Kidney epithelial cell (primary cell): ENCODE data around the gene TNFAIP8L3. TPM values are rescaled to one million over a fixed set of nuclear protein-coding genes. Genes with fewer than 3 reads are reported as not detected.

Experiments
- DNase-seq: peaks from one replicate; pipeline ENCODE4 v3.0.0-alpha.2; 2010; ENCODE audit warnings: low read depth
- H3K27me3 ChIP-seq: 2 replicates; pipeline ENCODE4 v1.6.0; 2011; ENCODE audit warnings: low read length; ENCODE audit not compliant: control insufficient read depth, insufficient read depth
- H3K36me3 ChIP-seq: 2 replicates; pipeline ENCODE4 v1.5.1; 2011; ENCODE audit warnings: low read length; ENCODE audit not compliant: control insufficient read depth, insufficient read depth
- H3K4me3 ChIP-seq: 2 replicates; pipeline ENCODE4 v1.5.1; 2011; ENCODE audit warnings: low read depth, mild to moderate bottlenecking, control low read depth, low read length
- CTCF ChIP-seq: IDR thresholded peaks from 2 replicates; pipeline ENCODE4 v1.5.1; 2011; ENCODE audit warnings: mild to moderate bottlenecking, moderate library complexity, low read length, control low read depth, inconsistent platforms; ENCODE audit not compliant: insufficient read depth, poor library complexity, severe bottlenecking
- total RNA-seq: library from RNA; depleted of rRNA; stranded (reverse); fragments of >200 nt; gene quantifications from 2 replicates; pipeline ENCODE4 v1.2.3, GENCODE V29; 2015

TNFAIP8L3 gene
- total RNA-seq, 1 donor from 2014 or later: 0.92 TPM

- TF ChIP-seq CTCF: no peak
- Histone ChIP-seq H3K27me3 (no peaks in the 10 kb centered on the region), H3K36me3 (no peaks in the 10 kb centered on the region), H3K4me3 (no peak overlapping the region)
- DNase-seq: no peak
These were observed 15.5 kb upstream of the TNFAIP8L3 start for GRCh38 chr15:51110171-51110570.

GRCh38 chr15:51108933-51109550, 14.3 kb upstream of the TNFAIP8L3 start:
- Histone ChIP-seq H3K36me3 (no peaks in the 10 kb centered on the region), H3K4me3 (no peak overlapping the region), H3K27me3 (no peaks in the 10 kb centered on the region)
- no peak for TF ChIP-seq CTCF
- DNase-seq: peak; percentile 26

- Histone ChIP-seq H3K4me3 (no peak overlapping the region), H3K36me3 (no peaks in the 10 kb centered on the region), H3K27me3 (no peaks in the 10 kb centered on the region)
- no peak for TF ChIP-seq CTCF
- DNase-seq: no peak
These were observed 12.9 kb upstream of the TNFAIP8L3 start for GRCh38 chr15:51107612-51108011.

GRCh38 chr15:51106481-51106880, 11.8 kb upstream of the TNFAIP8L3 start:
- no peak for DNase-seq
- no peak overlapping the region for H3K4me3 ChIP-seq
- no peak for TF ChIP-seq CTCF
- H3K36me3 ChIP-seq: no peaks in the 10 kb centered on the region
- no peaks in the 10 kb centered on the region for H3K27me3 ChIP-seq

- H3K27me3 ChIP-seq: no peaks in the 10 kb centered on the region
- H3K4me3 ChIP-seq: no peak overlapping the region
- no peaks in the 10 kb centered on the region for H3K36me3 ChIP-seq
- no peak for DNase-seq
- no peak for TF ChIP-seq CTCF
These were observed 10.8 kb upstream of the TNFAIP8L3 start for GRCh38 chr15:51105430-51106016.

GRCh38 chr15:51104512-51104911, 9.8 kb upstream of the TNFAIP8L3 start:
- DNase-seq: no peak
- TF ChIP-seq CTCF: no peak

More at GRCh38 chr15:51104512-51104911, 9.8 kb upstream of the TNFAIP8L3 start:
- no peaks in the 10 kb centered on the region for H3K36me3 ChIP-seq
- H3K27me3 ChIP-seq: no peaks in the 10 kb centered on the region
- no peak overlapping the region for H3K4me3 ChIP-seq
